ENCODE data around the gene PPCDC.

Gene PPCDC

DNA sequence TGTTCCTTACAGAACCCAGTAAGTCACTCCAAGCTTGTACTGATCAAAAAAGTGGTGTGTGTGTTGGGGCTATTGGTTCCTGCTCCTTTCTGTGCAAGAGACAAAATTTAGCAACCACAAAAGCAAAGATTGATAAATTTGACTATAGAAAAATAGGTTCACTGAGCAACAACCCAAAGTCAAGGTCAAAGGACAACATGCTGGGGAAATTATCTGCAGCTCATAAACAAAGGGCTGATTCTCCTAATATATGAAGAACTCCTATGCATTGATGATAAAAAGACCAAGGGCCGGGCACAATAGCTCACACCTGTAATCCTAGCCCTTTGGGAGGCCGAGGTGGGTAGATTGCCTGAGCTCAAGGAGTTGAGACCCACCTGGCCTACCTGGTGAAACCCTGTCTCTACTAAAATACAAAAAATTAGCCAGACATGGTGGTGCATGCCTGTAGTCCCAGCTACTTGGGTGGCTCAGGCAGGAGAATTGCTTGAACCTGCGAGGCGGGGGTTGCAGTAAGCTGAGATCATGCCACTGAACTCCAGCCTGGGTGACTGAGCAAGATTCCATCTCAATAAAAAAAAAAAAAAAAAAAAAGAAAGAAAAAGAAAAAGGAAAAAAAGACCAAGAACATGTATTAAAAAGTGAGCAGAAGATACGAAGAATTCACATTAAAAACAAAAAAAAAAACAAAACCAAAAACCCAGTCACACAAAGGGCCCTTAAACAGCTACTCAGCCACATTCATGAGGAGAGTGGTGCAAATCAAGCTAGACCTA is 29.8 kb downstream of the PPCDC start:
- H3K4me3 ChIP-seq (ENCODE audit: low read length, poor library complexity, severe bottlenecking), result no peak overlapping the region
- no peak overlapping the region for H3K4me2 ChIP-seq (ENCODE audit: low read depth, low read length, poor library complexity, severe bottlenecking)
- peaks cover 3% of the 10 kb centered on the region; the same call in 1 of the 2 replicates for H3F3A ChIP-seq (ENCODE audit: low read depth)
- no peaks in the 10 kb centered on the region for H3K27me3 ChIP-seq (ENCODE audit: insufficient read depth, low read length, poor library complexity, severe bottlenecking)
- peaks cover 6% of the 10 kb centered on the region; the same call in 1 of the 2 replicates for H3K36me3 ChIP-seq (ENCODE audit: insufficient read depth, low read length)
- H3K9ac ChIP-seq (ENCODE audit: low read depth, low read length, poor library complexity, severe bottlenecking), result no peak overlapping the region
- peaks cover 22% of the 10 kb centered on the region for H3K4me1 ChIP-seq (ENCODE audit: insufficient read depth, low read length, poor library complexity, severe bottlenecking)
- H2AFZ ChIP-seq (ENCODE audit: low read length), result no peak overlapping the region
- H3K79me2 ChIP-seq (ENCODE audit: insufficient read depth, low read length), result peaks cover 7% of the 10 kb centered on the region; the same call in 1 of the 2 replicates
- no peaks in the 10 kb centered on the region for H3K9me2 ChIP-seq (replicated peaks; ENCODE audit: low read depth, low read length)
- TF ChIP-seq, protein P1, sequence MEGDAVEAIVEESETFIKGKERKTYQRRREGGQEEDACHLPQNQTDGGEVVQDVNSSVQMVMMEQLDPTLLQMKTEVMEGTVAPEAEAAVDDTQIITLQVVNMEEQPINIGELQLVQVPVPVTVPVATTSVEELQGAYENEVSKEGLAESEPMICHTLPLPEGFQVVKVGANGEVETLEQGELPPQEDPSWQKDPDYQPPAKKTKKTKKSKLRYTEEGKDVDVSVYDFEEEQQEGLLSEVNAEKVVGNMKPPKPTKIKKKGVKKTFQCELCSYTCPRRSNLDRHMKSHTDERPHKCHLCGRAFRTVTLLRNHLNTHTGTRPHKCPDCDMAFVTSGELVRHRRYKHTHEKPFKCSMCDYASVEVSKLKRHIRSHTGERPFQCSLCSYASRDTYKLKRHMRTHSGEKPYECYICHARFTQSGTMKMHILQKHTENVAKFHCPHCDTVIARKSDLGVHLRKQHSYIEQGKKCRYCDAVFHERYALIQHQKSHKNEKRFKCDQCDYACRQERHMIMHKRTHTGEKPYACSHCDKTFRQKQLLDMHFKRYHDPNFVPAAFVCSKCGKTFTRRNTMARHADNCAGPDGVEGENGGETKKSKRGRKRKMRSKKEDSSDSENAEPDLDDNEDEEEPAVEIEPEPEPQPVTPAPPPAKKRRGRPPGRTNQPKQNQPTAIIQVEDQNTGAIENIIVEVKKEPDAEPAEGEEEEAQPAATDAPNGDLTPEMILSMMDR (conservative IDR thresholded peaks at IDR 0.05; ENCODE audit: low read length), result no peak
- TF ChIP-seq EZH2phosphoT487 (IDR thresholded peaks at IDR 0.05; ENCODE audit: borderline replicate concordance), result no peak
- H3K9me3 ChIP-seq (ENCODE audit: insufficient read depth, low read depth, low read length), result no peaks in the 10 kb centered on the region
- no peaks in the 10 kb centered on the region for H4K20me1 ChIP-seq (ENCODE audit: insufficient read depth, low read length, poor library complexity, severe bottlenecking)

DNA sequence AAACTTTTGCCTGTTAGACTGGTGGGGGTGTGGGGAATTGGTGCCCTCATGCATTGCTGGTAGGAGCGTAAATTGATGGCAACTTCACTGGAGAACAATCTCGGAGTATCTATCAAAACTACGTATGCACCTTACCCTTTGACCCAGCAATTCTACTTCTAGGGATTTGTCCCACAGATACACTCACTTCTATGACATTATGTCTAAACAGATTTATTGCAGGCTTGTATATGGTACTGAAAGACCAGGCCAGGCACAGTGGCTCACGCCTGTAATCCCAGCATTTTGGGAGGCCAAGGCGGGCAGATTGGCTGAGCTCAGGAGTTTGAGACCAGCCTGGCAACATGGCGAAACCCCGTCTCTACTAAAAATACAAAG is 30.3 kb downstream of the PPCDC start:
- Histone ChIP-seq H3K4me1 (ENCODE audit: insufficient read depth, low read length, poor library complexity, severe bottlenecking) (peaks cover 26% of the 10 kb centered on the region), H3K4me2 (ENCODE audit: low read depth, low read length, poor library complexity, severe bottlenecking) (no peak overlapping the region), H3K9me3 (ENCODE audit: insufficient read depth, low read depth, low read length) (no peaks in the 10 kb centered on the region), H3K27me3 (ENCODE audit: insufficient read depth, low read length, poor library complexity, severe bottlenecking) (no peaks in the 10 kb centered on the region), H3K4me3 (ENCODE audit: low read length, poor library complexity, severe bottlenecking) (no peak overlapping the region), H3K9ac (ENCODE audit: low read depth, low read length, poor library complexity, severe bottlenecking) (no peak overlapping the region), H4K20me1 (ENCODE audit: insufficient read depth, low read length, poor library complexity, severe bottlenecking) (no peaks in the 10 kb centered on the region), H3K36me3 (ENCODE audit: insufficient read depth, low read length) (peaks cover 6% of the 10 kb centered on the region; the same call in 1 of the 2 replicates), H3F3A (ENCODE audit: low read depth) (peaks cover 3% of the 10 kb centered on the region; the same call in 1 of the 2 replicates), H3K79me2 (ENCODE audit: insufficient read depth, low read length) (peaks cover 2% of the 10 kb centered on the region; the same call in 1 of the 2 replicates), H2AFZ (ENCODE audit: low read length) (no peak overlapping the region), H3K9me2 (replicated peaks; ENCODE audit: low read depth, low read length) (no peaks in the 10 kb centered on the region)
- TF ChIP-seq EZH2phosphoT487 (IDR thresholded peaks at IDR 0.05; ENCODE audit: borderline replicate concordance), result no peak
- TF ChIP-seq, protein P1 (conservative IDR thresholded peaks at IDR 0.05; ENCODE audit: low read length), result no peak

DNA sequence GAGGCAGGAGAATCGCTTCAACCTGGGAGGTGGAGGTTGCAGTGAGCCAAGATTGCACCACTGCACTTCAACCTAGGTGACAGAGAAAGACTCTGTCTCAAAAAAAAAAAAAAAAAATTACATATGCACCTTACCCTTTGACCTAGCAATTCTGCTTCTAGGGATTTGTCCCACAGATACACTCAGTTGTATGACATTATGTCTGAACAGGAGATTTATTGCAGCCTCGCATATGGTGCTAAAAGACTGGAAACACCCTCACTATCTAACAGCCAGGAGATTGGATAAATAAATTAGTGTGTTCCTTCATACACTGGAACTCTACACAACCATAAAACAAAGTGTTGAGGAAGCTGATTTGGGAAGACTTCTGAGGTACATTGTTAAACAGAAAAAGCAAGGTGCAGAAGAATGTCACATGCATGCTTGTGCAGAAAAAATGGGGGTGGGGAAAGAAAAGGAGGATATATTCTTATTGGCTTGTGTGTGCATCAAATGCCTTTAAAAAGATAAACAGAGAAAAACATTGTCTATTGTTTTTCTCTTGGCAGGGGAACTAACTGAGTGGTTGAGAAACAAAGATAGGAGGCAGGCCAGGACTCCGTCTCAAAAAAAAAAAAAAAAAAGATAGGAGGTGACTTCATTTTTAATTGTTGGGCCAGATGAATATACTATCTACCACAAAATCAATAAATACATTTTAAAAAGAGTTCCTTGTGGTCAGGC is 30.9 kb downstream of the PPCDC start:
- peaks cover 6% of the 10 kb centered on the region; the same call in 1 of the 2 replicates for H3K36me3 ChIP-seq (ENCODE audit: insufficient read depth, low read length)
- no peaks in the 10 kb centered on the region for H3K9me2 ChIP-seq (replicated peaks; ENCODE audit: low read depth, low read length)
- peaks cover 26% of the 10 kb centered on the region for H3K4me1 ChIP-seq (ENCODE audit: insufficient read depth, low read length, poor library complexity, severe bottlenecking)
- no peaks in the 10 kb centered on the region for H3K9me3 ChIP-seq (ENCODE audit: insufficient read depth, low read depth, low read length)
- H3K9ac ChIP-seq (ENCODE audit: low read depth, low read length, poor library complexity, severe bottlenecking), result no peak overlapping the region
- no peak overlapping the region for H3K4me2 ChIP-seq (ENCODE audit: low read depth, low read length, poor library complexity, severe bottlenecking)
- TF ChIP-seq, protein P1 (conservative IDR thresholded peaks at IDR 0.05; ENCODE audit: low read length), result no peak
- no peak for TF ChIP-seq EZH2phosphoT487 (IDR thresholded peaks at IDR 0.05; ENCODE audit: borderline replicate concordance)
- no peaks in the 10 kb centered on the region for H3K79me2 ChIP-seq (ENCODE audit: insufficient read depth, low read length)
- H2AFZ ChIP-seq (ENCODE audit: low read length), result no peak overlapping the region
- H3F3A ChIP-seq (ENCODE audit: low read depth), result peaks cover 3% of the 10 kb centered on the region; the same call in 1 of the 2 replicates
- H3K27me3 ChIP-seq (ENCODE audit: insufficient read depth, low read length, poor library complexity, severe bottlenecking), result no peaks in the 10 kb centered on the region
- H4K20me1 ChIP-seq (ENCODE audit: insufficient read depth, low read length, poor library complexity, severe bottlenecking), result no peaks in the 10 kb centered on the region
- H3K4me3 ChIP-seq (ENCODE audit: low read length, poor library complexity, severe bottlenecking), result no peak overlapping the region
